HepG2 (cell line): Measurements from ENCODE around the gene FAF2.

ENCODE experiments used
- CTCF ChIP-seq: sonication (generic); formaldehyde crosslinking; IDR thresholded peaks from 2 replicates; pipeline ENCODE4 v1.5.0; 2020; ENCODE audit warnings: mild to moderate bottlenecking, missing genetic modification reagents, moderate library complexity
- HIC2 ChIP-seq: sonication (generic); formaldehyde crosslinking; IDR thresholded peaks from 2 replicates; pipeline ENCODE4 v1.9.0; 2022; ENCODE audit warnings: low read depth, missing genetic modification reagents
- IRF9 ChIP-seq: sonication (generic); formaldehyde crosslinking; IDR thresholded peaks from 2 replicates; pipeline ENCODE4 v1.8.0; 2022; ENCODE audit warnings: missing genetic modification reagents, mild to moderate bottlenecking, borderline replicate concordance
- JUN ChIP-seq: sonication (generic); formaldehyde crosslinking; IDR thresholded peaks from 2 replicates; pipeline ENCODE4 v1.4.0; 2020; ENCODE audit warnings: mild to moderate bottlenecking, missing genetic modification reagents
- POLR2AphosphoS5 ChIP-seq: IDR thresholded peaks from 2 replicates; pipeline ENCODE4 v1.6.1; 2012; ENCODE audit warnings: low read depth, low read length
- USF2 ChIP-seq, 2 experiments: sonication (generic) in 1 of 2; formaldehyde crosslinking in 1 of 2; IDR thresholded peaks; 2 replicates each; pipeline versions ENCODE4 v1.5.1 to v1.6.1; 2011 to 2020; ENCODE audit warnings: borderline replicate concordance in 1 of 2, low read depth in 1 of 2, low read length in 1 of 2, mild to moderate bottlenecking in 1 of 2, missing genetic modification reagents in 1 of 2, moderate library complexity in 1 of 2
- ZC3H4 ChIP-seq: sonication (generic); formaldehyde crosslinking; IDR thresholded peaks from 2 replicates; pipeline ENCODE4 v1.4.0; 2020; ENCODE audit warnings: missing genetic modification reagents, borderline replicate concordance
- ZMYM4 ChIP-seq: sonication (generic); formaldehyde crosslinking; IDR thresholded peaks from 2 replicates; pipeline ENCODE4 v1.8.1; 2023; ENCODE audit warnings: mild to moderate bottlenecking, missing genetic modification reagents
- ZNF431 ChIP-seq: sonication (generic); formaldehyde crosslinking; IDR thresholded peaks from 2 replicates; pipeline ENCODE4 v1.9.0; 2022; ENCODE audit warnings: missing genetic modification reagents, low read depth, mild to moderate bottlenecking, borderline replicate concordance
- ZNF576 ChIP-seq: sonication (generic); formaldehyde crosslinking; IDR thresholded peaks from 2 replicates; pipeline ENCODE4 v1.4.0; 2020; ENCODE audit warnings: mild to moderate bottlenecking, missing genetic modification reagents
- ZNF589 ChIP-seq: sonication (generic); formaldehyde crosslinking; conservative IDR thresholded peaks from 2 replicates; pipeline ENCODE4 v1.8.0; 2022; ENCODE audit warnings: mild to moderate bottlenecking, moderate library complexity, missing genetic modification reagents
- ZSCAN30 ChIP-seq: sonication (generic); formaldehyde crosslinking; IDR thresholded peaks from 2 replicates; pipeline ENCODE4 v1.5.0; 2020; ENCODE audit warnings: mild to moderate bottlenecking, missing genetic modification reagents
- ZZZ3 ChIP-seq: sonication (generic); formaldehyde crosslinking; IDR thresholded peaks from 2 replicates; pipeline ENCODE4 v1.4.0; 2020; ENCODE audit warnings: missing genetic modification reagents, mild to moderate bottlenecking, borderline replicate concordance

- no peak for TF ChIP-seq ZSCAN30 (CRISPR knock-in tag)
- TF ChIP-seq ZNF589: no peak
- no peak for TF ChIP-seq ZMYM4 (CRISPR knock-in tag)
- no peak for TF ChIP-seq IRF9 (CRISPR knock-in tag)
- no peak for TF ChIP-seq ZNF576
- TF ChIP-seq ZNF431 (CRISPR knock-in tag): no peak
- TF ChIP-seq USF2 (IDR thresholded peaks at IDR 0.05; ENCODE audit: low read depth, low read length): no peak
- no peak for TF ChIP-seq USF2 (CRISPR knock-in tag; IDR thresholded peaks at IDR 0.05; ENCODE audit: borderline replicate concordance)
- TF ChIP-seq POLR2AphosphoS5: no peak
- no peak for TF ChIP-seq JUN (CRISPR knock-in tag)
- TF ChIP-seq CTCF (CRISPR knock-in tag): no peak
- TF ChIP-seq HIC2 (CRISPR knock-in tag): no peak
- TF ChIP-seq ZC3H4 (CRISPR knock-in tag): no peak
- TF ChIP-seq ZZZ3 (CRISPR knock-in tag): no peak
Measured at GRCh38 chr5:176529741-176530141, 81.6 kb downstream of the FAF2 start.
